Left renal cortex interstitium (tissue), 4 donors: Measurements from ENCODE around the gene TRUB2. TPM values are rescaled to one million over a fixed set of nuclear protein-coding genes. Genes with fewer than 3 reads are reported as not detected.
A peak's percentile ranks its signal among the peaks of the same experiment; 100 is the strongest.

Experiments
- DNase-seq, 4 donors: peaks; one replicate each; pipeline ENCODE4 v3.0.0-alpha.2; 2013; ENCODE audit warnings: low read depth in 4 of 4, low spot score in 2 of 4, missing footprints in 1 of 4
- polyA plus RNA-seq, 4 donors: library from polyadenylated mRNA; unstranded; fragments of 120-200 nt; gene quantifications; one replicate each; pipeline ENCODE4 v1.2.1, GENCODE V29; 2013; ENCODE audit not compliant: insufficient read length in 4 of 4

Gene TRUB2
- 10 to 100 TPM; 38.3 to 41.3 (median 39.9) TPM for polyA plus RNA-seq

GRCh38 chr9:128322404-128323211, at the start of gene TRUB2, which contains the start of gene COQ4:
Gene TRUB2, minus strand, starts transcription at chr9:128322447. Its CDS starts 39 bp downstream, at chr9:128322408.
Gene COQ4, plus strand, starts transcription at chr9:128322839. Its CDS starts 20 bp downstream, at chr9:128322859.
- peak; percentile 91 to 98 (median 95) for DNase-seq

- DNase-seq, result no peak
Measured at GRCh38 chr9:128371630-128372117, 49.4 kb upstream of the TRUB2 start.

- peak; percentile 74 to 96 (median 92) for DNase-seq
Measured at GRCh38 chr9:128370752-128371629, 48.7 kb upstream of the TRUB2 start, which contains the start of gene URM1. Gene URM1, plus strand, starts transcription at chr9:128371374. Its CDS starts 7 bp downstream, at chr9:128371381.

GRCh38 chr9:128370367-128370751, 48.1 kb upstream of the TRUB2 start:
- DNase-seq, result no peak

- no peak for DNase-seq
Measured at GRCh38 chr9:128369024-128369706, 46.9 kb upstream of the TRUB2 start.

GRCh38 chr9:128365525-128365924, 43.3 kb upstream of the TRUB2 start:
- DNase-seq, result no peak

- DNase-seq, result no peak
Measured at GRCh38 chr9:128362774-128363173, 40.5 kb upstream of the TRUB2 start.

GRCh38 chr9:128361986-128362646, 39.9 kb upstream of the TRUB2 start:
- DNase-seq, result peak in 3 of 4 donors; percentile 66 to 79 (median 71)

- DNase-seq, result no peak
Measured at GRCh38 chr9:128361296-128361985, 39.2 kb upstream of the TRUB2 start.

- no peak for DNase-seq
Measured at GRCh38 chr9:128360826-128361225, 38.6 kb upstream of the TRUB2 start.

GRCh38 chr9:128358861-128359260, 36.6 kb upstream of the TRUB2 start:
- no peak for DNase-seq

GRCh38 chr9:128358090-128358489, 35.8 kb upstream of the TRUB2 start:
- DNase-seq, result no peak

GRCh38 chr9:128355451-128355850, 33.2 kb upstream of the TRUB2 start:
- DNase-seq, result no peak

- no peak for DNase-seq
Measured at GRCh38 chr9:128349772-128350171, 27.5 kb upstream of the TRUB2 start.

- DNase-seq, result no peak
Measured at GRCh38 chr9:128349125-128349524, 26.9 kb upstream of the TRUB2 start.

GRCh38 chr9:128344931-128345605, 22.8 kb upstream of the TRUB2 start:
- no peak for DNase-seq

GRCh38 chr9:128343855-128344254, 21.6 kb upstream of the TRUB2 start:
- DNase-seq, result no peak

GRCh38 chr9:128342971-128343680, 20.9 kb upstream of the TRUB2 start:
- no peak for DNase-seq
